HG02571 (cell line): Measurements from ENCODE around the gene SLC29A4.
"Not testable (repeated sequence)": the region's sequence is repeated elsewhere in the genome, so short reads cannot be mapped to it uniquely, and the experiment has no call there.

ENCODE experiments used
- ATAC-seq: cut with Tn5 transposase; IDR thresholded peaks from one replicate; pipeline ENCODE4 v1.9.1; 2021; ENCODE audit warnings: mild to moderate bottlenecking, moderate library complexity; ENCODE audit not compliant: unreplicated experiment

Gene SLC29A4

DNA sequence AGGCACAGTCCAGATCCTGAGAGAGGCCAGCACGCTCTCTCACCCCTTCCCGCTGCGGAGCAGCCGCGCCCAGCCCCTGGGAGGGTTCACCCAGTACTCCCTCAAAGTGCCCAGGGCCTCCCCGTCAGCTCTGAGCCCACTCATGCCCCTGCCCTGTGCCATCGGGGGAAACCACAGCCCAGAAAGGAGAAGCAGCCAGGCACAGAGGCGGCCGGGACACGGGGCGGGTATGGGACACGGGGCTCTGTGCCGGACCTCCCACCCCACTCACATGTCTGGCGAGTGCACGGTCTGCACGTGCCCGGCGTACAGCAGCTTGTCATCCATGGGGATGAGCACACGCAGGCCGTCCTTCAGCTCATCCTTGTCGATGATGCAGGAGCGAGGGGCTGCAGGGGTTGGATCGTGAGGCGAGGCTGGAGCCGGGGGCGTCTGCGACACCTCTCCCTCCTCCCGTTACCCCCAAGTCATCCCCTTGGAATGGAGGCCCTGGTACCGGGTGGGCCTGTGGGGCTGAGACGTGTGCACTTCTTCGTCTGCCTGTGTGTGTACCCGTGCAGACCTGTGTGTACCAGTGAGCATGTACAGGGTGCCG is 38.2 kb downstream of the SLC29A4 start:
- no peak for ATAC-seq

DNA sequence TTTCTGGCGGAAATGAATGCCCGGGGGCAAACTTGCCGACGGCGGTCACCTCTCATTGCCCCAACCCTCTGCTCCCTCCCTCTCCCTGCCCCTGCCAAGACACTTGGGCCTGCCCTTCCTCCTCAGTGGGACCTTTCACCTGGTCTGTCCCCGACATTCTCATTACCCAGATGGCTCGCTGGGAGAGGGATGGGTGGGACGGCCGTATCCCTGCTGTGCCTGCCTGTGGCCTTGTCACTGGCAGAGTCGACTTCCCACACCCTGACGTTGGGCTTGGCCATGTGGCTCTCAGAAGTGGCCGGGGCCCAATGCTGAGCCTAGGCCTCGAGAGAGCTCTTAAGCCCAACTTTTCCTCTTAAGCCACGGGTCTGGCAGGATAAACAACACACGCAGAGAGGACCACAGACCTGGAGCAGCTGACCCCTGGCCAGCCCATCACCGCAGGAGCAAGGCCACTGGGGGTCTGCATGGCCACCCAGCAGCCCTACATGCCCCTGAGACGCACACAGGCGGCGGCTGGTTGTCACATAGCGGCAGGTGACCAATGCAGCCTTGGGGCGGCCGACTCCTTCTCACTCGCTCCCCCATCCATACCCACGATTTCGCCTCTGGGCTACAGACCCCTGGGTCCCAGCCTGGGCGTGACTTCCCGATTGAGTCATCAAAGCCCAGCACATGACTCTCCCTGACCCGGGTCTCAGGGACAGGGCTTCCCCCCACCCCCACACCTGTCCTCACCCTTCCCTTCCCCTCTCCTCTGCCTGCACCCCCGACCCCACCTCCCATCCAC is 40.1 kb downstream of the SLC29A4 start:
- no peak for ATAC-seq

DNA sequence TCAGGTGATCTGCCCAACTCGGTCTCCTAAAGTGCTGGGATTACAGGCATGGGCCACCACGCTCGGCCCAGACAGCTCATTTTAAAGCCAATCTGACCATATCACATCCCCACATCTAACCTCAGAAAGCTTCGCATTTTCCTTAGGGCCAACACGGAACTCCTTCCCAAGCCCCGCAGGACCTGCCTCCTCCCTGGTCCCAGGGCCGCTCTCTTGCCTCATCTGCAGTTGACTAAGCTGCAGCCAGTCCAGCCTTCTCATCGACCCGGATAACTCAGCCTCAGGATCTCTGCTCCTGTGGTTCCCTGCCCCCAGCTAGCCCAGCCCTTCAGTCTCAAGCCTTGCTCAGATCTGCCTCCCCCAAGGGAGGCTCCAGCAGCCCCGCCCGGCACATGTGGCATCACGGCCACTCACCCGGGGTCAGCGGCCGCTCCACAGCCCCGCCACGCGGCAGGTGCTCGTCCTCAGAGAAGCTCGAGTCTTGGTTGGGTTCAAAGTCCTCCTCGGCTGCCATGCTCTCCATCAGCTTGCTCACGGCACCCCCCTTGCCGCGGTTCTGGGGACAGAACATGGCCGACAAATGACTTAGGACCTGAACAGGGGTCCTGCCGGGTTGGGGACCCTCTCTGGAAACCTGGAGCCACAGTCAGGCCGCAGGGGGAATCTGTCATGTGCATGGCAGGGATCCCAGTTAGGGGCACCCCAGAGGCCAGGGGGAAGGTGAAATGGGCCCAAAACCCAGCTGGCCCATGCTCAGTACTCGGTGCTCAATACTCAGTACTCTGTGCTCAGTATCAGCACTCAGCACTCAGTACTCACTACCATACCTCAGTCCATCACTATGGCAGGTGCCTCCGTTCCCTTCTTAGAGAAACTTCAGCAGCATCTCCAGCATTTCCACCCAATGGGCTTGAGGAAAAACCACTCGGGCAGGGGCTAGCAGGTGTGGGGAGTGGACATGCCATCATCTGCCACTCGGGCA is 41.3 kb downstream of the SLC29A4 start:
- ATAC-seq: not testable (repeated sequence)

DNA sequence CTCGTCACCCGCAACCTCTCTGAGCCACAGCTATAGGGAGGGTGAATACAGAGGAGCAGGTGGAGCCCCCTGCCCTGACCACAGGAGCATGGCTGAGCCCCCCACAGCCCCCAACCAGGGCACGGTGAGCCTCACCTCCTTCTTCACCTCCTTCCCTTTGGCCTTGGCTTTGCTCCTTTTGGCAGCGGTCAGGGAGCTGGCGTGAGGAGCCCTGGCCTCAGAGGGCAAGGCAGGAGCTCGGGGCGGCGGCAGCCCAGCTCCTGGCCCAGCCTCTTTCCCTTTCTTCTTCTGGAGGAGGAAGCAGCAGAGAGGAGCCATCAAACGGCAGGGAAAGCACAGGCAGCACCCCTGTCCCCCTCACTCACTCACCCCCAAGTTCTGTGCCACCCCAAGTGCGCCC is 42.2 kb downstream of the SLC29A4 start:
- no peak for ATAC-seq

DNA sequence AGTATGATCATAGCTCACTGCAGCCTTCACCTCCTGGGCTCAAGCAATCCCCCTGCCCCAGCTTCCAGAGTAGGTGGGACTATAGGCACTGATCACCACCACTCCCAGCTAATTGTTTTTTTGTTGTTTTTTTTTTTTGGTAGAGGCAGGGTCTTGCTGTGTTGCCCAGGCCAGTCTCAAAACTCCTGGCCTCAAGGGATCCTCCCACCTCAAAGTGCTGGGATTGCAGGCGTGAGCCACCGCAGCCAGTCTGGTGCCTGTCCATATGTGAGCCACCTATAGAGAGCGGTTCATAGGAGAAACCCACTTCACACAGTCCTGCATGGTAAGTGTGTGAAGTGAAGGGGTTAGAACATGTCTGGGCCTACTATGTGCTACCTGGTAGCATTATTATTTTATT is 47.5 kb downstream of the SLC29A4 start:
- no peak for ATAC-seq

DNA sequence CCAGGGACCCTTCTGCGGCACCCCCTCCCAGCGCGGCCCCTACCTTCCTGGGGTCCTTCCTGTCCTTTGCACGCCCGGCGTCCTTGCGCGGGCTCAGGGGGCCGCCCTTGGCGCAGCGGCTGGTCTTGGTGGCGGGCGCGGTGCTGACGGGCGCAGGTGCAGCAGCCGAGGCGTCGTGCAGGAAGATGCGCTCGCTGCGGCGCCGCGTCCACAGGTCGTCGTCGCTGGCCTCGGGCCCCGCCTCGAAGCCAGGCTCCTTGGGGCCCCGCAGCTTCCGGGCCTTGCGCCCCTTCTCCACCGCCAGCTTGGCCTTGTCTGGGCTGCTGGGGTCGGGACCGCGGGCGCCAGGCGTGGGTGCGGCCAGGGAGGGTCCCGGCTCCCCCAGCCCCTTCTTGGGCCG is 49.8 kb downstream of the SLC29A4 start:
- no peak for ATAC-seq

DNA sequence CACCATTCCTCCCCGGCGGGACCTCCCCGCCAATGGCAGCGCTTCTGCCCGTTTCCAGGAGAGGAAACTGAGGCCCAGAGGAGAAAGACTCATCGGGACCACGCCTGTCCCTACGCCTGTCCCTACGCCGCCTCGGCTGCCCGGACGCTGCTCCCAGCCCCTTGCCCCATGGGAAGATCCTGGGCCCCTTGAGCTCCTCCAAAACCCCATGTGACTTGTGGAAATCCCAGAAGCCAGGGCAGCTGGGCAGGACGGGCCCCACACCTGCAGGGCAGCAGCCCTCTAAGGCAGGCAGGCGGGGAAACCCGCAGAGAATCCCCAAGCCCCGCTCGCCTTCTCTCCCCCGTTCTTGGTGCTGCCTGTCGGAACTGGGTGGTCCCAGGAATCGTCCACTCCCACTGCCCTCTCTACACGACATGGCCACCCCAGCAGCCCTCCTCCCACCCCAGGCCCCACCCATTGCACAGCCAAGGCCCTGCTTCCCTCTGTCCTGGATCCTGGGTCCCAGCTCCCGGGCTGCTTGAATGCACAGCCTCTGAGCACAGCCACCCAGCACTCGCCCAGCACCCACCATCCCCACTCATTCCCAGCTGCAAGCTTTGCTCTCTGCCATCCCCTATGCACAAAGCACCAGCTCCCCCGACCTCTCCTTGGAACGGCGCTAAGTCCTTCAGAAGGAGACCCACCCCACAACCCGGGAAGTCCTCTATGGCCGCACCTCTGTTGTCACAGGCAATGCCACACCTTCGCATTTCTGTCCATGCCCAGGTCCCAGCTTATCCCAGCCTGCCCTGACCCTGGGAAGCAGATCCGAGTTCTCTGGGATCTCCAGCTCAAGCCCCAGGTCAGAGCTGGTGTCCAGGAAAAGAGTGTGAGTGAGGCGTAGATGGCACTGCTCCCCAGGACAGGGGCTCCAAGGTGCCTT is 50.6 kb downstream of the SLC29A4 start:
- ATAC-seq: no peak

DNA sequence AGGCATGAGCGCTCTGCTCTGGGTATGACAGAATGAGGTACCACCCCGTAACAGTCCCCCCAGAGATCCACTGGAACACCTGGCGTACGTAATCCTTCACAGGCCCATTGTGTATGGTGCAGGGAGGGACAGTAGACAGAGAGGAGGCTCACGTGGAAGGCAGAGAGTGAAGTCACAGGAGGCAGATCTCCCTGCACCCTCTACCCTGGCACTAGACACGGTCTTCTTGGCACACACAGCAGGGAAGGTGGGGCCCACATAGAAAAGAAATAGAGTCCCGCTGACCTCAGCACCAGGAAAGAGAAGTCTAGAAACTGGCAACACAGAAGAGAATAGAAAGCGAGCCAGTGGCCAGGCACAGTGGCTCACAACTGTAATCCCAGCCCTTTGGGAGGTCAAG is 51.9 kb downstream of the SLC29A4 start:
- ATAC-seq: no peak

DNA sequence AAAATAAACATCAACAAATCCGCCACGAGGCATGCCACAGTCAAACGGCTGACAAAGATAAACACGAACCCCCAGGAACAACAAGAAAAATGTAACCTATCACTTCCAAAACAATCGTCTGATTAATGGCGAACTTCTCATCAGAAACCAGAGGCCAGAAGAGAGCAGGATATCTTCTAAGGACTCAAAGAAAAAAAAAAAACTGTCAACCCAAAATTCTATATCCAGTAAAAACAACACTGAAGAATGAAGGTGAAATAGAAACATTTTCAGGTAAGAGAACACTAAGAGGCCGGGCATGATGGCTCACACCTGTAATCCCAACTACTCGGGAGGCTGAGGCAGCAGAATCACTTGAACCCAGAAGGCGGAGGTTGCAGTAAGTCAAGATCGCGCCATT is 54.3 kb downstream of the SLC29A4 start:
- no peak for ATAC-seq

DNA sequence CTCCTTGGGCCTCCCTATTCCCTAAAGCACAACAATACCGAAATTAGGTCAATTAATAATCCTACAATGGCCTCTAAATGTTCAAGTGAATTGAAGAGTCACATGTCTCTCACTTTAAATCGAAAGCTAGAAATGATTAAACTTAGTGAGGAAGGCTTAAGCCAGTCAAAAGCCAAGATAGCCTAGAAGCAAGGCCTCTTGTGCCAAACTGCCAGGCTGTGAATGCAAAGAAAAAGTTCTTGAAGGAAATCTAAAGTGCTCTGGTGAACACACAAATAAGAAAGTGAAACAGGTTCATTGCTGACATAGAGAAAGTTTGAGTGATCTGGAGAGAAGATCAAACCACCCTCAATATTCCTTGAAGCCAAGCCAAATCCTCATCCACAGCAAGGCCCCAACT is 57.2 kb downstream of the SLC29A4 start:
- no peak for ATAC-seq

DNA sequence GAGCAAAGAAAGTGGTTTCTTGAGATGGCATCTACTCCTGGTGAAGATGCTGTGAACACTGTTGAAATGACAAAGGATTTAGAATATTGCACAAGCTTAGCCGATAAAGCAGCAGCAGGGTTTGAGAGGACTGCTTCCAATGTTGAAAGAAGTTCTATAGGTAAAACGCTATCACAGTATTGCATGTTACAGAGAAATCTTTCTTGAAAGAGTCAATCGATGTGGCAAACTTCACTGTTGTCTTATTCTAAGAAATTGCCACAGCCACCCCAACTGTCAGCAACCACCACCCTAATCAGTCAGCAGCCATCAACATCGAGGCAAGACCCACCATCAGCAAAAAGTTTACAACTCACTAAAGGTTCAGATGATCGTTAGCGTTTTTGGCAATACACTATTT is 59.9 kb downstream of the SLC29A4 start:
- ATAC-seq: no peak

DNA sequence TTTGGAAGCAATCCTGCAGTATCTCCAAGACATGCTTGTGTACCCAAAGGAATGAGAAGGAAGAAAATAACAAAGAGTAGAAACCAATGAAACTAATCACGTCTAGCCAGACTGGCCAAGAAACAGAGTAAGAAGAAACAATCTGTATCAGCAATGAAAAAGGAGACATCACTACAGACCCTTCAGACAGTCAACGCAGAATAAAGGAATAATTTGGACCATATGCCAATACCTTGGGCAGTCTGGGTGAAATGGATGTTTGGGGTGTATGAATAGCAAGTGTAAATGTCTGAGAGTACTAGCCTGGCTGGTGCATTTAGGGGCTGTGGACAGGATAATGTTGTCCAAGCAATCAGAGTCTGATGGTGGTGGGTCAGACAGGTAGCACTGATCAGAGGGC is 61.1 kb downstream of the SLC29A4 start:
- ATAC-seq: no peak

DNA sequence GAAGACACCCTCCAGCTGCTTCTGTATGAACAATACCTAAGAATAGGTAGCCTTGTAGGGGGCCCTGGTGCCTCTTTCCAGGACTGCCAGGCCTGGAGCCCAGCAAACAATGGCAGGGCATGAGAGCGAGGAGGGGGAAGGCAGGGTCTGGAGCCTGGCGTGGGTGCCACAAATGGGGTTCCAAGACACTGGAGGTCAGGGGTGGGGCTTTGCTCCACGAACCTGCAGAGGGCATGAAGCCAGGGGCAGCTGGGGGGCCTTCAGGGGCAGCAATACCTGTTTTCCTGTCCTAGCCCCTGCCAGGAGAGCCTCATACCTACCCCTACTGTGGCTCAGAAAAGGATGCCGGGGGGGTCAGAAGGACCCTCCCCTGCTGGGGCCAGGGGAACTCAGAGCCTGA is 61.6 kb downstream of the SLC29A4 start:
- ATAC-seq: no peak

DNA sequence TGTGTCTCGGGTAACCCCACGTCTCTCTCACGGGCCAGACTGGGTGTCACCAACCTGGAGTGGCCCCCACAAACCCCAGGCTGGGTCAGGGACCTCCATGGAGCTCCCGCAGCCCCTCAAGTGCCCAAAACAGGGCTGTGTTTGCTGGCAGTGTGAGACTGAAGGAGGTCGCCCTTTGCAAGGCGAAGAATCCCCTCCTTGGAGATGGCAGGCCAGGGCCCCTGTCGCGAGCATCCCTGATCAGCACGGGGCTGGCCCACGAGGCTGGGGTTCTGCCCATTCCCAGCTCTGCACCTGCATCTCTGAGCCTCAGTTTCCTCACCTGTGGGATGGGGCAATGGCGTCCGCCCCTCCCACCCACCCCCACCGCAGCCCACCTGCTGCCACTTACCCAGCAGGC is 62.4 kb downstream of the SLC29A4 start:
- no peak for ATAC-seq

DNA sequence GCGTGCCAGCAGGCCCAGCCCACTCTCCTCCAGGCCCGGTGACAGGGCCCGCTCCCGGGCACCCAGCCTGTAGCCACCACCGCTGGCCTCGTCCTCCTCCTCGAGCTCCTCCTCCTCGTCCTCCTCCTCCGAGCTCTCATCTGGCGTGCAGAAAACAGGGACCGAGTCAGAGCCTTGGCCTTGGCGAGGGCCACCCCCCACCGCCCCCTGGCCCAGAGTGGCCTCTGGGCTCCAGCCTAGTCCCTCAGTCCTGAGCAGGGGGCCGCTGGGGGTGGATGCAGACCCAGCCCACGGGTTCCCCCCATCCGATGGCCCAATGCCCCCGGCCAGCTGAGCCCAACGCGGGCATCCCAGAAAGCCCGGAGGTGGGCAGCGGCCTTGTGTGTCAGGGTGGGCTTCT is 62.9 kb downstream of the SLC29A4 start:
- ATAC-seq: no peak

DNA sequence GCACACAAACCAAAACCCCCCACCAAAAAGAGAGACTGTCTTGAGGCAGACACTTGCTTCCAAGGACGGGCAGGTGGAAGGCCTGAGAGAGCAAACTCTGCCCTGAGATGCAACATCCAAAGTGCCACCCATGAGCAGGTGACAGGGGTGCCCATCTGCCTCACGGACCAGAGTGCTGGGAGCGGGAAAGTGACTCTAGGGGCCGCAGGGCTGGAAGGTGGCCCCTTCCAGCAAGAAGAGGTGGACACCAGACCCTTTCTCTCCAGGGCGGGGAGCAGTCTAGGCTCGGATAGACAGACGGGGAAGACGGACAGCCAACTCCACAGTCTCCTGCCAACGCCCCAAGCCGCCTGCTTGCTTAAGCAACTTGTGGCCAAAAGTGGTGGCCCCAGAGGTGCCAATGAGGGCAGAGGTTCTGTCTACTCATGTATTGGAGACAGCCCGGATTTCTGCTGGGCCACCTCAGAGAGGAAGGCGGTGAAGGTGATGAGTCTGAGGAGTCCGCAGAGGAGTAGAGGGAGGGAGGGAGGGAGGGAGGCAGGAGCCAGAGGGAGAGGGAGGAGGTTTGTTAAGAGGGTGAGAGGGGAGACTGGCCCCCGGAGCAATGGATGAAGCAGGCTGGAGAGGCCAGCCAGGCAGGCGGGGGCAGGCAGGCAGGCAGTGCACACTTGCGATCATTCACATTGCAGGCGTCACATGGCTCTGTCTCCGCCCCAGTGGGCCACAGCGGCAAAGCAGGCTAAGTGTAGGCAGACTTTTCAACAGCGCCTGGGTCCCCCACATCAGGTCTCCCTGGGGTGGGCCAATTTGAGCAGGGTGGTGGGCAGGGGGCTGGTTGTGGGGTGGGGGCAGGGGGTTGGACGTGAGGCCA is 65.6 kb downstream of the SLC29A4 start:
- no peak for ATAC-seq

DNA sequence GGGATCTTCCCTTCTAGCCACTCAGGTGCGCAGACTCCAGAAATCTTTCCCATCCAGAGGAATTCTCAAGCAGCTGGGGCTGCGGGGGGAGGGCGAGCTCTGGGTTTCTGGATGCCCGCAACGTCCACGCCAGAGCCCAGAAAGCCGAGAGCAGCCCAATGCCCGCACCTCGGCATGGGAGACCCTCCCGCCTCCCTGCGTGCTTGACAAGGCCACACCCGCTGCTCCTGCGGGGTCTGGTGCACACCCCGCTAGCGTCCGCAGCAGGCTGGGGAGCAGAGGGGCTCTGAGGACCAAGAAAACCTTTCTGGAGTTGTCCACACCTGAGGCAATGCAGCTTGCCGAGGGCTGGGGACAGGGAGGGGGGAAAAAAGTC is 66.2 kb downstream of the SLC29A4 start:
- no peak for ATAC-seq

DNA sequence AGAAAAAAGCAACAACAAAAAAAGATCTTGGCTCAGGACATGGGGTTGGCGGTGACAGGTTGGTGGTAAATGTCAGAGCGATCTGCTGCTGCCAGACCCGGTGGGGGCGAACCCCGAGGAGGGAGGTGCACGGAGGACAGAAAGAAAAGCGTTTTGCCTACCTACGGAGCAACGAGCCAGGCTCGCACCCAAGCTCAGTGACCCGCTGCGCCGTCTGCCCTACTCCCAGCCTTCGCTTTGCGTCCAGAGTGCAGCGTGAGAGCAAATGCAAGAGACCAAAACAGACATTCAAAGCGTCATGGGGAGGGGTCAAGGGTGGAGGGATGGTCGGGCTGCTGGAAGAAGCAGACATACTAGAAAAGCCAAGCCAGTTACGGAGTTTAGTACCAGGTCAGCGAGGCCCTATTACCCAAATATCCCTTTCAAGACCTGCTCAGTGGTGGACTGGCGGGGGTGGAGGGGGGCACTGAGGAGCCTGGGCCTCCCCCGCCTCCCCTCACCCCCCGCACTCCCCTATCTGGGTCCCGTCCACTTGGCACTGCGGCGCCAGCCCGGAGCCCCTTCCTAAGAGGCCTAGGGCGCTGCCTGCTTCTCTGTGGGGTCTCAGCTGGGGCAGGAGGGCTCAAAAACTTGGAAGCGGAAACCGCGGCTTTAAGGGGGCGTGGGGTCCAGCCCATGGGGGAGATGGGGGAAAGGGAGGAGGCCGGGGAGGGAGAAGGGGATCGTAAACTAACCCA is 66.9 kb downstream of the SLC29A4 start:
- ATAC-seq: no peak

DNA sequence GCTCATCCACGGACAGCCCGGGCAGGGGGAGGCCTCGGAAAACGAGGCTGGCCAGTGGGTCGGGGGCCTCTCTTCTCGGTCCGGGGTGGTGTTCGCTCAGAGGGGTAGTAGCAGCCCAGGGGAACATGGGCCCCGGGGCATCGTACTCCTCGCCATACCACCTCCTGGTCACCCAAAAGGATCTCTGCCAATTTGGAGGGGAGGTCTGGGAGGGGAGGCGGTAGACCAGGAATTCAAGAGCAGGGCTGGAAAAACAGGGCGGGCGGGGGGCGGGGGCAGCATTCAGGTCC is 67.4 kb downstream of the SLC29A4 start:
- ATAC-seq: no peak
